ENCODE measurements around the gene WNT7B.

DNA sequence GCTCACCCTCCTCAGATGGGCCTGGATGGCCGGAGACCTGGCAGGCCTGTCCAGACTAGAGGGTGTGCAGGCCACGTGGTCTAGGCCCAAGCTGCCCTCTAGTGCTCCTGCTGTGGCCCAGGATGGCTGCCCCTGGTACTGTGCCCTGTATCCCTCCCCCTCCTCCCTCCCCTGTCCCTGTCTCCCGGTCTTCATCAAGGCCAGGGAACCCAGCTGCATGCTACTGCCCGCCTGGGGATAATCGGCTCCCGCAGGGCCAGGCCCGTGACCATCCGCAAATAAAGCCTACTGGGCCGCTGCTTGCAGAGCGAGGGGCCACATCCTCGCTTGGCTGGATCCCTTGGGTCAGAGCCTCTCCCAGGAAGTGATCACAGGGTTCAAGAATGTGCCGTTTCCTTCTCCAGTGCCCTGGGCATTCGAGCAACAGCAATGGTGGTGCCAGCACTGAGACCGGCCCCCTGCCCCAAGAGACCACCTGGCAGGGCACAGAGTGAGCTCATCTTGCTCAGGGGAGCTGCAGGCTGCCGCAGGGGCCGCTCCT lies 51.1 kb downstream of the WNT7B start:
- no peak for TF ChIP-seq POLR2AphosphoS5 (IDR thresholded peaks at IDR 0.05)
- no peak for TF ChIP-seq POLR2A (IDR thresholded peaks at IDR 0.05)
- TF ChIP-seq, protein P1, sequence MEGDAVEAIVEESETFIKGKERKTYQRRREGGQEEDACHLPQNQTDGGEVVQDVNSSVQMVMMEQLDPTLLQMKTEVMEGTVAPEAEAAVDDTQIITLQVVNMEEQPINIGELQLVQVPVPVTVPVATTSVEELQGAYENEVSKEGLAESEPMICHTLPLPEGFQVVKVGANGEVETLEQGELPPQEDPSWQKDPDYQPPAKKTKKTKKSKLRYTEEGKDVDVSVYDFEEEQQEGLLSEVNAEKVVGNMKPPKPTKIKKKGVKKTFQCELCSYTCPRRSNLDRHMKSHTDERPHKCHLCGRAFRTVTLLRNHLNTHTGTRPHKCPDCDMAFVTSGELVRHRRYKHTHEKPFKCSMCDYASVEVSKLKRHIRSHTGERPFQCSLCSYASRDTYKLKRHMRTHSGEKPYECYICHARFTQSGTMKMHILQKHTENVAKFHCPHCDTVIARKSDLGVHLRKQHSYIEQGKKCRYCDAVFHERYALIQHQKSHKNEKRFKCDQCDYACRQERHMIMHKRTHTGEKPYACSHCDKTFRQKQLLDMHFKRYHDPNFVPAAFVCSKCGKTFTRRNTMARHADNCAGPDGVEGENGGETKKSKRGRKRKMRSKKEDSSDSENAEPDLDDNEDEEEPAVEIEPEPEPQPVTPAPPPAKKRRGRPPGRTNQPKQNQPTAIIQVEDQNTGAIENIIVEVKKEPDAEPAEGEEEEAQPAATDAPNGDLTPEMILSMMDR (IDR thresholded peaks at IDR 0.05), result no peak
- TF ChIP-seq EP300 (IDR thresholded peaks at IDR 0.05; ENCODE audit: low read depth), result no peak

Data from transverse colon (tissue), 4 donors.